ENCODE data around the gene NADSYN1.

GRCh38 chr11:71491531-71491930 lies 38.5 kb downstream of the NADSYN1 start:
- TF ChIP-seq CTCF (IDR thresholded peaks at IDR 0.05) (no peak), POLR2A (IDR thresholded peaks at IDR 0.05) (no peak), POLR2AphosphoS5 (IDR thresholded peaks at IDR 0.05) (no peak), EP300 (IDR thresholded peaks at IDR 0.05; ENCODE audit: low read depth) (no peak)

Measured in transverse colon (tissue), 4 donors.